Caki2 (cell line): ENCODE results near the gene METRN. TPM values are rescaled to one million over a fixed set of nuclear protein-coding genes. Genes with fewer than 3 reads are reported as not detected.

Experiments used
- DNase-seq: peaks from one replicate; pipeline ENCODE4 v3.0.0-alpha.2; 2015; ENCODE audit warnings: low read depth
- in situ Hi-C: cut with HindIII; loops from 2 replicates; pipeline ENCODE4 v1.10.0; 2016; ENCODE audit warnings: low sequenced_read_pairs, low pct_unique_long_range_greater_than_20kb, mixed read lengths
- total RNA-seq: library from RNA; depleted of rRNA; stranded (reverse); fragments of >200 nt; shearing (Covaris generic); gene quantifications from 2 replicates; pipeline ENCODE4 v1.2.3, GENCODE V29; 2014; ENCODE audit warnings: low replicate concordance

Gene METRN
- total RNA-seq, 1 experiment from 2014 or later, result 1,492 TPM

- in situ Hi-C loops, result no loop called here
These were observed 2.7 kb downstream of the METRN start for GRCh38 chr16:717450-718245.

GRCh38 chr16:718389-718788 lies 3.5 kb downstream of the METRN start:
- in situ Hi-C loops, result no loop called here
- DNase-seq, result no peak

More at GRCh38 chr16:717450-718245, 2.7 kb downstream of the METRN start:
- no peak for DNase-seq

- in situ Hi-C loops, result no loop called here
These were observed 4.0 kb downstream of the METRN start for GRCh38 chr16:718922-719321.

GRCh38 chr16:719815-720446 lies 5.0 kb downstream of the METRN start:
- peak; percentile 75 for DNase-seq
- in situ Hi-C loops, result no loop called here

More at GRCh38 chr16:718922-719321, 4.0 kb downstream of the METRN start:
- DNase-seq, result no peak

- in situ Hi-C loops, result no loop called here
- peak; percentile 85 for DNase-seq
These were observed 5.6 kb downstream of the METRN start for GRCh38 chr16:720447-720989.

GRCh38 chr16:720990-721764 lies 6.3 kb downstream of the METRN start, which contains the start of gene ANTKMT:
ANTKMT (plus strand) TSS chr16:721146; CDS start chr16:721275, 129 bp downstream.
- in situ Hi-C loops, result no loop called here

GRCh38 chr16:721765-722540 lies 7.0 kb downstream of the METRN start:
- in situ Hi-C loops, result no loop called here
- no peak for DNase-seq

More at GRCh38 chr16:720990-721764, 6.3 kb downstream of the METRN start, which contains the start of gene ANTKMT:
- peak; percentile 95 for DNase-seq

GRCh38 chr16:722835-723633 lies 8.1 kb downstream of the METRN start:
- DNase-seq, result no peak
- in situ Hi-C loops, result no loop called here

GRCh38 chr16:723695-724094 lies 8.8 kb downstream of the METRN start:
- no peak for DNase-seq
- in situ Hi-C loops, result no loop called here

- DNase-seq, result no peak
- in situ Hi-C loops, result no loop called here
These were observed 9.5 kb downstream of the METRN start for GRCh38 chr16:724188-725040.

GRCh38 chr16:725041-725376 lies 10.1 kb downstream of the METRN start:
- DNase-seq, result no peak

GRCh38 chr16:725463-726187 lies 10.7 kb downstream of the METRN start:
- DNase-seq, result no peak
- in situ Hi-C loops, result no loop called here

More at GRCh38 chr16:725041-725376, 10.1 kb downstream of the METRN start:
- in situ Hi-C loops, result no loop called here

- in situ Hi-C loops, result no loop called here
These were observed 11.2 kb downstream of the METRN start for GRCh38 chr16:726188-726437.

GRCh38 chr16:726438-727290 lies 11.7 kb downstream of the METRN start, which contains the start of the genes CCDC78 and HAGHL:
CCDC78 (minus strand) TSS chr16:726443; CDS start chr16:726367, 76 bp downstream.
HAGHL (plus strand) TSS chr16:727106; CDS start chr16:727510, 404 bp downstream.
- peak; percentile 72 for DNase-seq
- in situ Hi-C loops, result no loop called here

More at GRCh38 chr16:726188-726437, 11.2 kb downstream of the METRN start:
- DNase-seq, result no peak
